ENCODE data around the gene U2AF2. TPM values are rescaled to one million over a fixed set of nuclear protein-coding genes. Genes with fewer than 3 reads are reported as not detected.

The U2AF2 gene
- polyA plus RNA-seq, 3 donors: 5.3 to 166 (median 5.4) TPM

DNA sequence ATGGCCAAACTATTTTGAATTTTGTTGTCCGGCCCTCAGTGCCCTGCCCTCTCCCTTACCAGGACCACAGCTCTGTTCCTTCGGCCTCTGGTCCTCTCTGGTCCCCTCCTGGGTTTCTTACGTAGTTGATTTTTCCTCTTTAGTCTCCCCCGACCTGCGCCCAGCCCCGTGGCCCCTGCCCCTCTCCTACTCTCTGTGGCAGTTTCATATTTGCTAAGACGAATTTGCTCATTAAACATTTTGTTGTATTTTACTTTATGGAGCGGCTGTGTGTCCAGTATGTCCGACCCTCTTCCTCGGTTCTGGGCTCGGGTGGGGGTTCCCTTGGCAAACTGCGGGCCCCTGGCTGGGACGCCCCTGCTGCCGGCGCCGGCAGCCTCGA, 19.6 kb downstream of the U2AF2 start:
- intact Hi-C loops (cut with micrococcal nuclease): loop anchor here in 1 of 2 donors (2.0 kb wide), 1 partner anchor 40 kb away; no protein-coding TSS in a partner anchor
- H3K36me3 ChIP-seq (replicated peaks in 1 of 2; ENCODE audit: control insufficient read depth in 1 of 2, insufficient read depth in 2 of 2, low read length in 2 of 2): peaks cover 36 to 49% of the 10 kb centered on the region in 2 donors
- H4K20me1 ChIP-seq (ENCODE audit: insufficient read depth, low read length): peaks cover 81% of the 10 kb centered on the region
- peak overlapping the region; percentile 85 to 95 (median 91) for H3K27ac Mint-ChIP-seq
- H3K9me3 Mint-ChIP-seq: peaks cover 0 to 2% (median 0%) of the 10 kb centered on the region in 7 donors
- peak overlapping the region; percentile 92 for H3K4me2 ChIP-seq (replicated peaks; ENCODE audit: extremely low read depth, low read length, poor library complexity, severe bottlenecking)
- TF ChIP-seq, protein P1, sequence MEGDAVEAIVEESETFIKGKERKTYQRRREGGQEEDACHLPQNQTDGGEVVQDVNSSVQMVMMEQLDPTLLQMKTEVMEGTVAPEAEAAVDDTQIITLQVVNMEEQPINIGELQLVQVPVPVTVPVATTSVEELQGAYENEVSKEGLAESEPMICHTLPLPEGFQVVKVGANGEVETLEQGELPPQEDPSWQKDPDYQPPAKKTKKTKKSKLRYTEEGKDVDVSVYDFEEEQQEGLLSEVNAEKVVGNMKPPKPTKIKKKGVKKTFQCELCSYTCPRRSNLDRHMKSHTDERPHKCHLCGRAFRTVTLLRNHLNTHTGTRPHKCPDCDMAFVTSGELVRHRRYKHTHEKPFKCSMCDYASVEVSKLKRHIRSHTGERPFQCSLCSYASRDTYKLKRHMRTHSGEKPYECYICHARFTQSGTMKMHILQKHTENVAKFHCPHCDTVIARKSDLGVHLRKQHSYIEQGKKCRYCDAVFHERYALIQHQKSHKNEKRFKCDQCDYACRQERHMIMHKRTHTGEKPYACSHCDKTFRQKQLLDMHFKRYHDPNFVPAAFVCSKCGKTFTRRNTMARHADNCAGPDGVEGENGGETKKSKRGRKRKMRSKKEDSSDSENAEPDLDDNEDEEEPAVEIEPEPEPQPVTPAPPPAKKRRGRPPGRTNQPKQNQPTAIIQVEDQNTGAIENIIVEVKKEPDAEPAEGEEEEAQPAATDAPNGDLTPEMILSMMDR (IDR thresholded peaks at IDR 0.05): no peak
- 72% methylated on average over 6 of the region's 17 CpGs for WGBS (ENCODE audit: insufficient coverage)
- no peak for DNase-seq
- peaks cover 45% of the 10 kb centered on the region in 2 donors for H3K4me1 ChIP-seq (ENCODE audit: control insufficient read depth in 1 of 2, insufficient read depth in 2 of 2, low read length in 2 of 2)
- peaks cover 86% of the 10 kb centered on the region for H3K79me2 ChIP-seq (ENCODE audit: insufficient read depth, low read length)
- peaks cover 58 to 67% of the 10 kb centered on the region in 2 donors for H3K36me3 Mint-ChIP-seq
- no peaks in the 10 kb centered on the region for H3K27me3 Mint-ChIP-seq (ENCODE audit: low read depth in 3 of 3)
- H3K27ac ChIP-seq (ENCODE audit: low read depth in 1 of 2, low read length in 2 of 2): peak overlapping the region; percentile 71 to 87
- H3K4me1 Mint-ChIP-seq: peaks cover 51% of the 10 kb centered on the region
- peak overlapping the region; percentile 44 for H2AFZ ChIP-seq (ENCODE audit: insufficient read depth, low read depth, low read length, poor library complexity, severe bottlenecking)
- H3K4me3 ChIP-seq (replicated peaks in 1 of 3; ENCODE audit: low read depth in 2 of 3, low read length in 3 of 3): peak overlapping the region; percentile 13 to 81 (median 32)
- peak overlapping the region in 1 of 2 donors; percentile 54 for H3K4me3 Mint-ChIP-seq
- H3K9me3 ChIP-seq (replicated peaks in 1 of 2; ENCODE audit: control insufficient read depth in 1 of 2, insufficient read depth in 1 of 2, low read length in 2 of 2): no peaks in the 10 kb centered on the region
- peak overlapping the region; percentile 84 for H3K9ac ChIP-seq (ENCODE audit: insufficient read depth, low read length, poor library complexity, severe bottlenecking)
- H3K27me3 ChIP-seq (ENCODE audit: control insufficient read depth in 2 of 2, insufficient read depth in 2 of 2, low read length in 2 of 2): no peaks in the 10 kb centered on the region

DNA sequence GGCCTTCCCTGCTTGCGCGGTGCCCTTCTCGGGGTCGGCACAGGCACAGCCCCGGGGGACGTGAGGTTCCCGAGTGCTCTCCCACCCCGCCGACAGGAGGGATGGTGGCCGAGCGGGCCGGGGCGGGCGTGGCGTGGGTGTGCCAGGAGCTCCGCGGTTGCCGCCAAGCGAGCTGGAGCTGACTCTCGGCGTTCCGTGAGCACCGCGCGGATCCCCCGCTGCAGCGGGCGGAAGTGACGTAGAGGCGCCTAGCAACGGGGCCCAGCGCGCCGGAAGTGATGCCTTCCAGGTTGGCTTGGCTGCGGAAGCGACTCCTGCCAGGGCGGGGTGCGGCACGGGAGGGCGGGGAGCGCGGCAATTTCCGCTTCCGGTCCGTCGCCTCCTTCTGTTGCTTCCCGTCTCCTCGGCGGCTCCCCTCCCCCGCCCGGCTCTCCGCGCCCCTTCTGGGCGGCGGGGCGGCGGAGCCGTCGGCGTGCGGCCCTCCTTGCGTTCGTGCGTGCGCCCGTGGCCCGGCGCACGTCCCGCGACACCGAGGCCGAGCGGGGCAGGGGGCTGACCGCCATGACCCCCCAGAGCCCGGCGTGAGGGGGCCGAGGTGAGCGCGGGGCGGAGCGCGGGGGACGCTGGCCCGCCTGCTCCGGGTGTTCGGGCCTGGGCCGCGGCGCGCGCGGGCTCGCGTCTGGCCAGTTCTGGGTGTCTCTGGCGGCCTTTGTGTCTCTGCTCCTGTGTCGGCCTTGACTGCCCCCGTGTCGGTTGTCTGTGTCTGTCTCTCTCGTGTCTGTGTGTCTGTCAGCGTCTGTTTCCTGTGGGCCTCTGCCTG, 20.2 kb downstream of the U2AF2 start, which contains the start of gene EPN1:
Gene EPN1, plus strand, starts transcription at position 386 of the 820 bp plus-strand sequence. CDS start 3,402 bp downstream, outside the sequence.
- Mint-ChIP-seq H3K9me3 (no peaks in the 10 kb centered on the region), H3K4me1 (peaks cover 57% of the 10 kb centered on the region), H3K4me3 (peak within 1 kb of the TSS; percentile 93 to 99), H3K36me3 (peaks cover 58 to 67% of the 10 kb centered on the region in 2 donors), H3K27me3 (ENCODE audit: low read depth in 3 of 3) (no peaks in the 10 kb centered on the region), H3K27ac (peak within 1 kb of the TSS; percentile 95 to 98 (median 96))
- Histone ChIP-seq H3K4me1 (ENCODE audit: control insufficient read depth in 1 of 2, insufficient read depth in 2 of 2, low read length in 2 of 2) (peaks cover 51% of the 10 kb centered on the region in 2 donors), H3K79me2 (ENCODE audit: insufficient read depth, low read length) (peaks cover 86% of the 10 kb centered on the region), H4K20me1 (ENCODE audit: insufficient read depth, low read length) (peaks cover 81% of the 10 kb centered on the region), H3K9me3 (replicated peaks in 1 of 2; ENCODE audit: control insufficient read depth in 1 of 2, insufficient read depth in 1 of 2, low read length in 2 of 2) (no peaks in the 10 kb centered on the region), H3K27ac (ENCODE audit: low read depth in 1 of 2, low read length in 2 of 2) (peak within 1 kb of the TSS; percentile 71 to 87), H3K4me2 (replicated peaks; ENCODE audit: extremely low read depth, low read length, poor library complexity, severe bottlenecking) (peak within 1 kb of the TSS; percentile 92), H3K9ac (ENCODE audit: insufficient read depth, low read length, poor library complexity, severe bottlenecking) (peak within 1 kb of the TSS; percentile 84), H3K36me3 (replicated peaks in 1 of 2; ENCODE audit: control insufficient read depth in 1 of 2, insufficient read depth in 2 of 2, low read length in 2 of 2) (peaks cover 36 to 49% of the 10 kb centered on the region in 2 donors), H3K27me3 (ENCODE audit: control insufficient read depth in 2 of 2, insufficient read depth in 2 of 2, low read length in 2 of 2) (no peaks in the 10 kb centered on the region), H3K4me3 (replicated peaks in 1 of 3; ENCODE audit: low read depth in 2 of 3, low read length in 3 of 3) (peak within 1 kb of the TSS; percentile 81 to 93 (median 83)), H2AFZ (ENCODE audit: insufficient read depth, low read depth, low read length, poor library complexity, severe bottlenecking) (peak within 1 kb of the TSS; percentile 44)
- intact Hi-C loops (cut with micrococcal nuclease): loop anchor here in 1 of 2 donors (2.0 kb wide), 1 partner anchor 40 kb away; no protein-coding TSS in a partner anchor
- TF ChIP-seq, protein P1 (IDR thresholded peaks at IDR 0.05): no peak
- WGBS (ENCODE audit: insufficient coverage): under 1% methylated on average over 95 of the region's 101 CpGs
- DNase-seq: peak; percentile 96 to 98 (median 96)

All from CD14-positive monocyte (primary cell).